Heart left ventricle (tissue), 13 donors: ENCODE measurements around the gene TFAP2D.

Experiments used
- POLR2A ChIP-seq, 2 donors: fragments of 450-650 bp; IDR thresholded peaks; one replicate each; pipeline ENCODE4 v1.6.1; 2017; ENCODE audit warnings: antibody characterized with exemption in 2 of 2, mild to moderate bottlenecking in 2 of 2, moderate library complexity in 2 of 2
- TF ChIP-seq, protein P1 (sequence below), 12 donors: fragments of 200-600 bp; sonication (generic) in 4 of 12; IDR thresholded peaks; one replicate each; pipeline versions ENCODE4 v1.5.0 to v1.8.0; 2018 to 2022; ENCODE audit warnings: antibody characterized with exemption in 12 of 12, mild to moderate bottlenecking in 5 of 12
- donor health status: ischemic (EF 13 %, LVEDD 7.1; RV severe dilation, severe dysfunction).
- donor health status: DM: no; HTN: yes; CAD: no.
- donor health status: DM: no; HTN: no; CAD: no.
- donor health status: ischemic (EF 25% LVEDD 6.9; RV normal size, moderate dysfunction).
- donor health status: ischemic (EF 25% LVEDD 5.7; RV mildly dilated, moderate dysfunction).
- donor health status: ischemic (EF 35%, LVEDD 5.7; RV mildly dilated, moderate dysfunction).
- donor health status: nonischemic (EF 11% LVEDD 7.7; RV severe dilation, severe dysfunction).
- donor health status: DM: yes; HTN: yes; CAD: no.
- donor health status: PGD.
- donor health status: ischemic (EF 29% LVEDD 5.4; RV normal size, mild dysfunction).
- donor health status: nonischemic (EF 23%, LVEDD 6.1; RV moderate dilation, normal function).

DNA sequence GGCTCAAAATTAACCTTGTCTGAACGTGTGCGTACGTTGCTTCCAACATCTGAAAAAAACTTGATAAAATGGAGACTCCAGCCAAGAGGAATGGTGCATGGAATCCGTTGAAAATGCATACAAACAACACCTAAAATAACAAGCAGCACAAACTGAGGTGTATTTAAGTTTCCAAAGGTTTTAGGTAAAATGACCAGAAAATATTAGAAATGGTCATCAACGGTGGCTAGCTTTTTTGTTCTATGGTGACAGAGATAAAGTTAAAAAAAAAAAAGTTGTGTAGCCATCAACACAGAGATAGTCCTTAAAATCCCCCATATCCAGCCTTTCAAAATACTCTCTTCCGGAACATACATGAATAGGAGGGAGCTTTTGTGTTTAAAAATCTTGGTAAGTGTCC is 104.7 kb downstream of the TFAP2D start:
- no peak for TF ChIP-seq POLR2A (IDR thresholded peaks at IDR 0.05)
- TF ChIP-seq, protein P1, sequence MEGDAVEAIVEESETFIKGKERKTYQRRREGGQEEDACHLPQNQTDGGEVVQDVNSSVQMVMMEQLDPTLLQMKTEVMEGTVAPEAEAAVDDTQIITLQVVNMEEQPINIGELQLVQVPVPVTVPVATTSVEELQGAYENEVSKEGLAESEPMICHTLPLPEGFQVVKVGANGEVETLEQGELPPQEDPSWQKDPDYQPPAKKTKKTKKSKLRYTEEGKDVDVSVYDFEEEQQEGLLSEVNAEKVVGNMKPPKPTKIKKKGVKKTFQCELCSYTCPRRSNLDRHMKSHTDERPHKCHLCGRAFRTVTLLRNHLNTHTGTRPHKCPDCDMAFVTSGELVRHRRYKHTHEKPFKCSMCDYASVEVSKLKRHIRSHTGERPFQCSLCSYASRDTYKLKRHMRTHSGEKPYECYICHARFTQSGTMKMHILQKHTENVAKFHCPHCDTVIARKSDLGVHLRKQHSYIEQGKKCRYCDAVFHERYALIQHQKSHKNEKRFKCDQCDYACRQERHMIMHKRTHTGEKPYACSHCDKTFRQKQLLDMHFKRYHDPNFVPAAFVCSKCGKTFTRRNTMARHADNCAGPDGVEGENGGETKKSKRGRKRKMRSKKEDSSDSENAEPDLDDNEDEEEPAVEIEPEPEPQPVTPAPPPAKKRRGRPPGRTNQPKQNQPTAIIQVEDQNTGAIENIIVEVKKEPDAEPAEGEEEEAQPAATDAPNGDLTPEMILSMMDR (IDR thresholded peaks at IDR 0.05), result no peak
